Dedifferentiated amniotic fluid mesenchymal stem cell (primary cell): ENCODE measurements around the gene NR6A1.

Experiments
- DNase-seq: peaks from one replicate; pipeline ENCODE4 v3.0.0-alpha.2; 2016; ENCODE audit errors: extremely low spot score

Gene NR6A1

GRCh38 chr9:124503713-124504529, 267.2 kb downstream of the NR6A1 start:
- no peak for DNase-seq

GRCh38 chr9:124502711-124503702, 268.1 kb downstream of the NR6A1 start:
- DNase-seq = no peak

- no peak for DNase-seq
Measured at GRCh38 chr9:124501771-124502320, 269.3 kb downstream of the NR6A1 start.

GRCh38 chr9:124500796-124501611, 270.1 kb downstream of the NR6A1 start:
- no peak for DNase-seq

GRCh38 chr9:124500028-124500795, 270.9 kb downstream of the NR6A1 start:
- DNase-seq = no peak

GRCh38 chr9:124499216-124499615, 271.9 kb downstream of the NR6A1 start:
- no peak for DNase-seq

GRCh38 chr9:124498499-124499146, 272.5 kb downstream of the NR6A1 start:
- no peak for DNase-seq

- DNase-seq = no peak
Measured at GRCh38 chr9:124498040-124498439, 273.1 kb downstream of the NR6A1 start.

- DNase-seq = no peak
Measured at GRCh38 chr9:124497441-124497840, 273.7 kb downstream of the NR6A1 start.

- no peak for DNase-seq
Measured at GRCh38 chr9:124496463-124496862, 274.6 kb downstream of the NR6A1 start.

GRCh38 chr9:124496075-124496449, 275.0 kb downstream of the NR6A1 start:
- no peak for DNase-seq

GRCh38 chr9:124495126-124496074, 275.7 kb downstream of the NR6A1 start:
- DNase-seq = no peak

- no peak for DNase-seq
Measured at GRCh38 chr9:124493794-124494479, 277.2 kb downstream of the NR6A1 start.

GRCh38 chr9:124493218-124493617, 277.9 kb downstream of the NR6A1 start:
- no peak for DNase-seq

GRCh38 chr9:124492818-124493217, 278.3 kb downstream of the NR6A1 start:
- DNase-seq = no peak

GRCh38 chr9:124491049-124491975, 279.8 kb downstream of the NR6A1 start:
- DNase-seq = no peak

- no peak for DNase-seq
Measured at GRCh38 chr9:124490004-124490403, 281.1 kb downstream of the NR6A1 start.
